NCI-H345 treated with DMSO at 0.1 percent for 48 hours (cell line): ENCODE data around the gene NPC1.

ENCODE experiments used
- DNase-seq: peaks from one replicate; lab custom pipeline; 2025; ENCODE audit not compliant: unreplicated experiment; lab: John Stamatoyannopoulos, UW

Gene NPC1

DNA sequence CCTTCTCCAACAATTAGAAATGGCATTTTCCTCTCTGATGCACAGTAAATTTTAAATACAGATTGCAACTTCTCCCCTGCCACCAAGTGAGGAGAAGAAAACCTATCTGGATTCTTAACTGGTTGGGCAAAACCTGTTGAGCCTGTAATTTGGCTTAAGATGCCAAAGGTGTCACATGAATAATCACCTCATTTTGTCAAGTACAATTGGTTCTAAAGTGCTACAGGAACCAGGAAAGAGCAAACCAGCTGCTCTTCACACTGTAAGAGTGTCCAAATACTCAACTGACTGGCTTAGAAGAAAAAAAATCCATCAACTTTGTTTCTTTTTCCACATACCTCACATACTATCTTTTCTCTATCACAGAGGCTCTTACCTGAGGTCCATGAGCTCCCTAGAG, 35.4 kb downstream of the NPC1 start:
- DNase-seq: no peak

DNA sequence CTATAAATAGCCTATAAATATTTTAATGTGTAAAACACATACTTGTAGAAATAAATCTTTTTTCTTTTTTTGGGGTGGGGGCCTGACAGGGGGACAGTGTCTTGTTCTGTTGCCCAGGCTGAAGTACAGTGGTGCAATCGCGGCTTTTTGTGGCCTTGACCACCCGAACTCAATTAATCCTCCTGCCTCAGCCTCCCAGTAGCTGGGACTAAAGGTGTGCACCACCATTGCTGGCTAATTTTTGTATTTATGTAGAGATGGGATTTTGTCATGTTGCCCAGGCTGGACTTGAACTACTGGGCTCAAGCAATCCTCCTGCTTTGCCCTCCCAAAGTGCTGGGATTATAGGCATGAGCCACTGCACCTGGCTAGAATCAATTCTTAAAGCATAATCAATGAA, 37.6 kb downstream of the NPC1 start:
- DNase-seq: no peak

DNA sequence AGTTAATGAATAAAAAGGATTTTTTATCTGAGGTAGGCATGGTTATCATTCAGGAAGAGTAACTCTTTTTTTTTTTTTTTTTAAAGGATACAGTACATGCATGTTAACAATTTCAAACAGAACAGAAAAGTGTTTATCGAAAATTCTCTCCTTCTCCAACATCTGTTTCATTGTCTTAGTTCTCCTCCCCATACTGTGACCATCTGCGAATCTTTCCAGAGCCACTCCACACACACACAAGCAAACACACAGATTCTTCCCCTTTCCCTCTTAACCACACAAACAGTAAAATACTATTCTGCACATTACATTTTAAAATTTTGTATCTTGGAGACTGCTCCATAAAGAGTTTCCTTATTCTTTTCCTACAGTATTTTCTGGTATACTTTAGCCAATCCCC, 38.0 kb downstream of the NPC1 start:
- DNase-seq: no peak

DNA sequence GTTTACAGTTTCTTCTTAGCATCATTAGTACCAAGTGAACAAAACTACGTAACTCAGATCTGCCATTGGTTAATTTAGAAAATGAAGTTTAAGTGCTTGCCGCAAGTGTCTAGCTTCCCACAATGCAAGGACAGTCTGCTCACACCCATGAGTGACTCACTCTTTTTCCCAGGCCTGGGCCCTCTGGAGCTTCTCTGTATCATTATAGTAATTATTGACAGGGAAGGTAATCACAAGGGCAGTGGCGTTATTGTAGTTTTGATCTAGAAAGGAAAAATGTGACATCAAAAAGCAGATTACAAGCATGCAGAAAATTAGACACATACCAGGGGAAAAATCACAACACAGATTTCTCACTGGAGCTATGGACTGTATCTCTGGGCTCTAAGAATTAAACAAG, 38.5 kb downstream of the NPC1 start:
- no peak for DNase-seq

DNA sequence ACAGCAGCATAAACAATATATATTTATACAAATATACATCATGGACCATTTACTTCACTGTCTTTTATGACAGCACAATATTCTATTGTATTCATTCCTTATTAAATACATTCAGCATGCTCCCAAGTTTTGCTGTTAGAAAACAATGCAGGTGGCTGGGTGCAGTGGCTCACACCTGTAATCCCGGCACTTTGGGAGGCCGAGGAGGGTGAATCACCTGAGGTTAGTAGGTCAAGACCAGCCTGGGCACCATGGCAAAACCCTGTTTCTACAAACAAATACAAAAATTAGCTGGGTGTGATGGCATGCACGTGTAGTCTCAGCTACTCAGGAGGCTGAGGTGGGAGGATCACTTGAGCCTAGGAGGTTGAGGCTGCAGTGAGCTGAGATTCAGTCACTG, 39.0 kb downstream of the NPC1 start:
- DNase-seq: no peak

DNA sequence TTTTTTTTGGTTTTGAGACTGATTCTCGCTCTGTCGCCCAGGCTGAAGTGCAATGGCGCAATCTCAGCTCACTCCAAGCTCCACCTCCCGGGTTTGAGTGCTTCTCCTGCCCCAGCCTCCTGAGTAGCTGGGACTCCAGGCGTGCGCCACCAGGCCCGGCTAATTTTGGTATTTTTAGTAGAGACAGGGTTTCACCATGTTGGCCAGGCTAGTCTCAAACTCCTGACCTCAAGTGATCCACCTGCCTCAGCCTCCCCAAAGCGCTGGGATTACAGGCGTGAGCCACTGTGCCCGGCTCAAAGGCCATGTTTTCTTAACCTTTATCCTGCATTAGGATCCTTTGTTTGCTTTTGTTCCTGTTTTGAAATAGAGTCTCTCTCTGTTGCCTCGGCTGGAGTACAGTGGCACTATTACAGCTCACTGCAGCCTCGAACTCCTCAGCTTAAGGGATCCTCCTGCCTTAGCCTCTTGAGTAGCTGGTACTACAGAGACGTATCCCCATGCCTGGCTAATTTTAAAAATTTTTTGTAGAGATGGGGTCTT, 41.0 kb downstream of the NPC1 start:
- no peak for DNase-seq

DNA sequence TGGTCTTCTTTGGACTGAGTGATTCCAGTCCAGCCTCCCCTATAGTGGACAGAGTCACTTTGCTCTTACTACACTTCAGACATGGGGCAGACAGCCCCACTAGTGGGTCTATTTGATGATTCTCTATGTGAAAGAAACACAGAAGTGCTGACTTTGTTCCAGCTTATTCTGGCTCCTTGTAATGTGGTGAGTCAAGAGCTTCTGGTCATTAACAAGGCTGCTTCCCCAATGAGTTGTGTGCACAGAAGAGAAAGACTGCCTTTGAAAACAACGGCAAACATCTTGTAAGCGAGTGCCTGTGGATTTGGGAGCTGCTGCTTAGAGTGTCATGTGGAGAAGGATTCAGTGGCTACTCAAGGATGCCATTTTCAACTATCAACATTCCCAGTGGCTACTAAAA, 43.8 kb downstream of the NPC1 start:
- no peak for DNase-seq

DNA sequence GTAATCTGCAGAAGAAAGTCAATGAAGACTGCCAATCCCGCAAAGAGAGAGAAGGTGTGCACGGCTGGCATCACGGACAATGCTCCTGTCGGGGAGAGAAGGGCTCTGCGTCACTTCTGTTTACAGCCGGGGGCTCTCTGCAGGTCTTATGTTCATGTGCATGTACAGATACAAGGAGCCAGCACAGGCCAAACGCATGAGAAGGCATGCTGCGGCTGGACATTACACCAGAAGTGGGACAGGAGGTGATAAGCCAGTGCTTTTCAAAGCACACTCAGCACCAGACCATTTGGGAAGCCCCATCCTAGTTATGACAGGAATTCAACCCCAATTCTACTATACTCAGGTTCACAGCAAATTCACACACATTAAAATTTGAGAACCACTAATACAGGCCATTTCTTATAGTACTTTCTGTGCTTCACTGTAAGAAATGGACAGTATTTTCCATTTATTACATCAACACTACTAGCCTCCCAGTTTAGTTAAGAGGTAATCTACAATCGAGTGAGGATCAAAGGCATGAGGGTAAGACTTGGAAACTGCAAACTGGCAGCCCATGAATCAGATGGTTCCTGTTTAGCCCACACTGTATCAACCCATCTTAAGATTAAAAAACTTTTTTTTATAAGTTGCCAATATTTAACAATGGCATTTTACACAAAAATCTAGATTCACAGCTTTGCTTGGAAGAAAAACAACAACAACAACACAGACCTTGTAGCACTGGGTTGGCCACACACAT, 44.8 kb downstream of the NPC1 start:
- DNase-seq: no peak

DNA sequence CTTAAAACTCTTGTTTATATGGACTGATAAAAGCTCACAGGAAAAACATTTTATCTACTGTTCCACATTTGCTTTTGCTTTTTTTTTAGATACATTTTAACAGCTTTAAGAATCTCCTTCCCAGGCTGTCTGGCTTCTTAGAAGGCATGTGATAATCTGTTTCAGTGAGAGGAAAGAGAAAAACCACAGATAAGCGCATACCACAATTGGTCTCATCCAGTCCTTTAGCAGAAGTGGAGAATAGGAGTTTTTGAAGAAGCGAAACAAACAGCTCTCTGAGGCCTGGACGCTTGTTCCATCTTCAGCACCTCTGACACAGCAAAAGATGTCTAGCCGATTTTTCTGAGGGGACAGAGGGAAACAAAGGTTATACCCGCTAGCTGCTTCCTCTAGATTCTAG, 45.4 kb downstream of the NPC1 start:
- DNase-seq: no peak

DNA sequence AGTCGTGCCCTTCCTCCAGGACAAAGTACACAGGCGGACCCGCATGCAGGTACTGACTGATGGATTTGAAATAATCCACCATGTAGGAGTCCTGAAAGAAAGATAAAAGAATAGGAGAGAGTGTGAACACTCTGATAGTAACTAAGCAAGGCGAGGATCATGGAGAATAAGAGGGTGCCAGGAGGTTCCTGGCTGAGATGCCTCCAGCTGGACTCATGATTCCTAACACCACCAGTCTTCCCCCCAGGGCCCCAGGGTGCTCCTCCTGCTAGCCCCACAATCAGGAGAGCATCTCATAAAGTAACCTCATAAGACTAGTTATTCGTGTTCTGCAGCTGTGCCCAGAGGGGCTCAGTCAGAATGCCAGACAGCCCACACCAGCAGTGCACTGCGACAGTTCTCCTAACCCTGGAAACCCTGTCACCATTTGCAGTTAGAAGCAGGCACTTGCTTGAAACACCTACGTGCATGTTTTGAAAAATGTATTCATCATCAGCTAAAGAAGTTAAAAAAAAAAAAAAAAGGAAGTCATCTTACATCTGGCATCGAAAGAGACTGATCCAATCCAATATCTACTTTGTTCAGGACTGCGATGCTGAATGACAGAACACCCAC, 46.3 kb downstream of the NPC1 start:
- DNase-seq: no peak

DNA sequence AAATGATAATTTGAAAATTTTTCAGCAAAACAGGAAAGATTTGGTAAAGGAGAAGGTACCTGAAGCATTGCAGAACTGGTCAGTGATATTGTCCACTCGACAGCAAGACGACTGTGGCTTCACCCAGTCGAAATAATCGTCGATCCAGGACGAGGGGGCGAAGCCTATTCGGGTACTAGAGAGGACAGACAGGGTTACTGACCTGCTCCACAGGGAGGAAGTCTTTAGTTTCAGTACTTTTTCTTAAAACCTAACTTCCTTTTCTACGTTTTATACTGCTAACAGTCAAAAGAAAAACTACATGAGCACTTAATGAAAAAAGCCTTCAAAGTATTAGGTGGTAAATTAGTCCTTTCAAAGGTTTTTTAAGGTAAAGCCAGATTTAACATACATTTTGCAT, 47.0 kb downstream of the NPC1 start:
- no peak for DNase-seq

DNA sequence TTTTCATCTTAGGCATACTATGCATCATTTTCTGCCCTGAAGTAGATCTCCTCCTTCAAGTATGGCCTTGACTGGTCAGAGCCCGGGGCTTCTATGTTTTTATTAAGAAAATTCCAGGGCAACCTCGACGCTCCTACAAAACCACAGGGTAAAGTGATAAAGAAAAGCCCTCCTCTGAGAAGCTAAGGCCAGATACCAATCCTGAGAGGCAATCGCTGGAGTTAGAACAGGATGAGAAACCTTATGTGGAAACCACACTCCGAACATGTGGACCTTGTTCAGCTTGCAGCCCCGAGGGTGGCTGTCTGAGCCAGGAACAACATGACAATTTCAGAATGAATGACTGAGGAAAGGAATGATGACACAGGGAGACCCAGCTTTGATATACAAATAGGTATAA, 47.4 kb downstream of the NPC1 start:
- DNase-seq: no peak

DNA sequence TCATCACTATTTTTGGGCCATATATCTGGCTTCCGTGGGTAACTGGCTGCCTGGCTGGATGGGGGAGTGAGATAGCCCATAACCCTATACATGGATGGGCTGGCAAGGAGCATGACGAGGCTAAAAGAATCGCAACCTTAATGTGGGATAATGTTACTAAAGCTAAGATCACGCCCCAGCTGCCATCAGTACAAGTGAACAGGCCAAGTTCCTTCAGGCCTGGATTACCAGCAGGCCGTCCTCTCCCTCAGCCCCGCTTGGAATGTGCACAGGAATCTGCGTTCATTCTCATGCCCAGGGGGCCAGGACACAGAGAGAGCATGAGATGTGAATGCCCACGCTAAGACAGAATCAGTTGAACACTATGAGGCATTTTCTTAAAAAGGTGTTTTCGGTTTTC, 48.3 kb downstream of the NPC1 start:
- DNase-seq: no peak

DNA sequence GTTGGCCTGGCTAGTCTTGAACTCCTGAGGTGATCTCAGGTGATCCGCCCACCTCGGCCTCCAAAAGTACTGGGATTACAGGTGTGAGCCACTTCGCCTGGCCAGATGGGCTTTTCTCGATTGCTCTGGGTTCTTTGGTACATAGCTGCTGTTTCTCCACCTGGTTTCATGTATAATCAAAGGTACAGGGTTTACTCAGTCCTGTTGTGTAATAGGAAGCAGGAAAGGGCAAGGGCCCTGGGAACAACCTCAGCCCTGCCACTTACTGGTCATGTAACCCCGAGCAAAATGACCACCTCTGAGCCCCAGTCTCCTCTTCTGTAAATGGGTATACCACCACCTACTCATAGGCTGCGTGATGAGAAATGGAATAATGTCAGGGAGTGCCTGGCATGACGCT, 49.0 kb downstream of the NPC1 start:
- DNase-seq: no peak

DNA sequence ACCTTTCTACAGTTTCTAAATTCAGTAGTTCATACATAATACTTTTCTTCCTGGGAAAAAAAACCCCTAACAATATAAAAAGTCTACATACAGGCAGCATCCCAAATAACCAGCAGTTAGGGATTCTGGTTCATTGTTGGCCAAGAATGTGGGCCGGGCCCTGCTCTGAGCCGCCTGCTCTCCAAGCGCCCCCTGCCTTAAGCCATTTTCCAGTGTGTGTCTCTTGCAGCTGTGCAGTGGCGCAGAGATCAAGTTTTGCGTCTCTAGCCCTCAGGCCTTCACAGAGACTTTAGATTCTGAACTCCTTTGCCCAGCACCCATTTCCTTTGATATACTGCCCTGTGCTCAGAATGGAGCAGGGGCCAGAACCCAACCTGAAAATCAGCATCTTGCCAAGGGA, 50.1 kb downstream of the NPC1 start:
- no peak for DNase-seq

DNA sequence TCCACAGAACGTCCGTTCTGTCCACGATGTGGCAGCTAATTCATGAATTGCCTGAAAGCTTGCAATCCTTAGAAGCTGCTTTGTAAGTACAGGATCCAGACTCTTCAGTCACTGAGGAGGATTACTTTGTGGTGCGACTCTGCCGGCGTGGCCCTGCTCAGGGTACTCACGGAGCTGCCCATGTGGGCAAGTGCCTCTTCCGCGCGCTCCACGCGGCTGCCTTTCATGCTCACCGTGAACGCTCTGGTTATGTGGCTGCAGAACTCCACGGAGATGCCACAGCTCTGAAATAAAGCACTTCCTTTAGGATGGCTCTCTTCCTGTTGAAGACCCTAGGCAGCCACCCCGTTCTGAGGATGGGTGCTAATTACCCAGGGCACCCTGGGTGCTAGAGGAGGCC, 52.0 kb downstream of the NPC1 start:
- no peak for DNase-seq

DNA sequence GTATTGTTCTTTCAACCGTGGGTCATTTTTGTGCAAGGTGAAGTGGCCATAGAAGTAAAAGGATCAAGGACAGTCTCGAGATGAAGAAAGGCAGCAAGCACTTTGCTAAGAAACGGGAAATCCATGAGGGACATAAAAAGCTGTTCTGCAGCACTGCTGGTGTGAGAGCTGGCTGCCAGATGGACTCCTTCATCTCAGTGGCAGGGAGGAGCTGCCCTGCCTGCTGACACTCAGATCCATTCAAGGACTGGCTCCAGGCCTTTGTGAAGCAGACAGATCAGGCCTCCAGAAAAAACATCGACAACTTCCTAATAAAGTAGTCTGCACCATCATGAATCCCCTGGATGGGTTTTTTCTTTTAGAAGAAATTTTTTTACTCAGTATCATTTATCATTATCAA, 53.5 kb downstream of the NPC1 start:
- no peak for DNase-seq

DNA sequence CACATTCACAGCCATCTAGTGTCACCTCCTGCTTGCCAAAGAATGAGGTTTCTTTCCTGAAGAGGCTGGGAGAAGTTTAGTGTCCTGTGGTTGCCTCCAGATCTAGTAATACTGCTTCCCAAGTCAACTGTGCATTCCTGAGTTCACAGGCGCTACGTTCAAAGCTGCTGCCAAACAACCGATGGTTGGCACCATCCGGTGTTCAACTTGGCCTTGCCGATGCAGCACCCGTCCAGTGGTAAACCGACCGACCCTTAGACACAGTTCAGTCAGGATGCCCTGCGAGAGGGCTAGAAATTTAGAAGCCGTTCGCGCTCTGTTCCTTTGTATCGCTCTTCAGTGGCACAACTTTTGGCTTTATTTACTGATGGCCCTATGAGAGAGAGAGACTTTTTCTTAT, 54.4 kb downstream of the NPC1 start:
- no peak for DNase-seq

DNA sequence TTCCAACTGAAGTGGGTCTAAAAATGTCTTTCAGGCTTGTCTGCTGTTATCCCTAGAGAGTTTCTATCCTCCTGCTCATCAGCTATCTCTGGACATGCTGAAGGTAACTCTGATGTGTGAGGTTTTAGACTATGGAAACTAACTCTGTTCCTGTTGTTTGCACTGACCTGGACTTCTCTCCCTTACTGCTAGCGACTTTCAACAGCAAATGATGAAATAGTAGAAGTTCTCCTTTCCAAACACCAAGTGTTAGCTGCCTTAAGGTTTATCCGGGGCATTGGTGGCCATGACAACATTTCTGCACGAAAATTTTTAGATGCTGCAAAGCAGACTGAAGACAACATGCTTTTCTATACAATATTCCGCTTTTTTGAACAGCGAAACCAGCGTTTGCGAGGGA, 56.1 kb downstream of the NPC1 start:
- no peak for DNase-seq

DNA sequence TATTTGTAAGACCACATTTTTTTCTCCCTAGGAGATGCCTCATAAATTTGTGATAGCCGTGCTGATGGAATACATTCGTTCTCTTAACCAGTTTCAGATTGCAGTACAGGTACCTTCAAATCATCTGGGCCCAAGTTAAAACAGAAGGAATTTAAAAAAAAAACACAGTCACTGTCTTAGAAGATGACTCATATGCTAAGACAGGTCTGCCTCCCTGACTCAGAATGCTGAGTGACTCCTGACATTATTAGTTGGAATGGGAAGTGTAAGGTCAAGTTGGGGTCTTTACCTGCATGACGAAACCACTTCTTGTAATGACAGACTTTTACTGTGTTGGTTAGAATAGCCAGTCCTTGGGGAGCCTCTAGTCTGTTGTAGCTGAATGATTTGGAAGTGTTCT, 56.7 kb downstream of the NPC1 start:
- DNase-seq: no peak

DNA sequence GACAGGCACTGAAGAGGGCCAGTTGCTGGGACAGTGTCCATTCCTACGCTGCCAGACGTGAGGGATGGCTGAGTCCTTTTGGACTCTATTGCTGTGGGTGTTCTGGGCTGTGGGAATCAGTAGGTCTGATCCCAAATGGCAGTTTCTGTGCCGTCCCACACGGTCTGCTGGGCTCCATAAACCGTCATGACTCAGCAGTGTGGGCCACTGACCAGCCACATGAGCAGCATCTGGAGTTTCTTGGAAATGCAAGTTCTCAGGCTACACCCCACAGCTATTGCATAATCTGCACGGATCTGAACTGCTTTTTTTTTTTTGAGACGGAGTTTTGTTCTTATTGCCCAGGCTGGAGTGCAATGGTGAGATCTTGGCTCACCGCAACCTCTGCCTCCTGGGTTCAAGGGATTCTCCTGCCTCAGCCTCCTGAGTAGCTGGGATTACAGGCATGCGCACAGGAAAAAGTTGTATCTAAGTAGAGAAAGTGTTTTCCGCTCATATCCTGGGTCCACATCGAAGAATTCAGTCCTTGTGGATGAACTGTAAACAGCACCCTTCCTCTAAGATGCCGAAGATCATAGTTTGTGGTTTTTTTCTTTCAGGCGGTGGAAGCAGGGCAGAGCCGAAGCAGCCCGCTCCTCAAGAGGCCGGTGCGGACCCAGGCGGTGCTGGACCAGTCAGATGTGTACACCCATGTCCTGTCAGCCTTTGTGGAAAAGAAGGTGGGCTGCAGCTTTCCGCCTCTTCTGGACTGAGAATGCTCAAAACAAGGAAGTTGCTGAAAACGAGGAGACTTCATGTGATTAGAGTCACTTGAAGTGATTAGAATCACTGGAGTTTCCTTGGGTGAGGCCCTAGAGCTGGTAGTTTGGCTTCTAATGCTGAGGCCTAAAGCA, 57.5 kb downstream of the NPC1 start:
- no peak for DNase-seq

DNA sequence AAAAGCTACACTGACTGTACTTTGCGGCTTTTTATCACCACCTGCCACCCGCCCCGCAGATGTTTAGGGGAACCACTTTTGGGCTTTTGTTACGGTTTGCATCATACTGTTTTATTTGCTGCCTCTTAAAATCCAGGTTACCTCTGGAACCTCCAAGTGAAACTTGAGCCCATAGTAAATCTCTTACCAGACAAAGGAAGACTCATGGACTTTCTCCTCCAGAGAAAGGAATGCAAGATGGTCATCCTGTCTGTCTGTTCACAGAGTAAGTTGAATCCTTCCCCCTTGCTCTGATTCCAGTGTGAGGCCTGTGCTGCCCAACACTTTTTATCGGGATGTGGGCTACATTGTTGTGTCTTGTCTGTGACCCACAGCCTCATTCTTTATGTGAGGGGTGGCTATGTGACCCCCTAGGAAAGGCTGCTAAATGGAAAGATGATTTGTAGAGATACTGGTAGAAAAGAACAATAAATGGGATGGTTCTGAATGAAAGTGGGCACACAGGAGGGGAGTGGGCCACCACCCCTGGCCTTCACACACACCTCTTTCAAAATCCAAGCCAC, 59.7 kb downstream of the NPC1 start:
- no peak for DNase-seq
